ENCODE measurements around the gene CCDC61. TPM values are rescaled to one million over a fixed set of nuclear protein-coding genes. Genes with fewer than 3 reads are reported as not detected.

CCDC61 gene
- polyA plus RNA-seq, 3 donors, result 4.3 to 8.8 (median 6.1) TPM

DNA sequence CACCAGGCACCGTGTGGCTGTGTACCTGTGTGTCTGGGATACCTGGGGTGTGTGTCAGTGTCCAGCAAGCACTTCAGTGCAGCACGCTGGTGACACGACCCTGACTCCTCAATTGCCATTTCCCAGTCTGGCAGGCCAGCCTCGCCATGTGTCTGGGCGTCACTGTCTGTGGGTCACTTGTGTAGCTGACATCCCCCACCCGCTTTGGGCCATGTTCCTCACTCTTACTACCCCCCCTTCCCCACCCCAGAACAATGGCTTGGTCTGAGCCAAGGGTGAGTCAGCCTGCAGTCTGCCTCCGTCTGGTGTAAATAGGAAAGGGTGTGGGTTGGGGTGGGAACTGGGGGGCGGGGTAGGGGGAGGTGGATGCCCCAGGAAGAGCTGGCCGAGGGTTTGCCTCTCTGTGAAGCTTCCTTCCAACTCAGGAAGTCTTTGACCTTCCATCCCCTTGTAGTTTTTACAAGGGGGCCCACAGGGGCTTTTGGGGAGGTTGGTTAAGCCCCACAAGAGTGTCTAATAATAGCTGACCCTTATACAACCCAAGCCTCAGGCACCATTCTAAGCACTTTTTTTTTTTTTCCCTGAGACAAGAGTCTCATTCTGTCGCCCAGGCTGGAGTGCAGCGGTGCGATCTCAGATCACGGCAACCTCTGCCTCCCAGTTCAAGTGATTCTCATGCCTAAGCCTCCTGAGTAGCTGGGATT, 39.2 kb upstream of the CCDC61 start:
- WGBS (ENCODE audit: insufficient coverage), result 63% methylated on average over 6 of the region's 13 CpGs

DNA sequence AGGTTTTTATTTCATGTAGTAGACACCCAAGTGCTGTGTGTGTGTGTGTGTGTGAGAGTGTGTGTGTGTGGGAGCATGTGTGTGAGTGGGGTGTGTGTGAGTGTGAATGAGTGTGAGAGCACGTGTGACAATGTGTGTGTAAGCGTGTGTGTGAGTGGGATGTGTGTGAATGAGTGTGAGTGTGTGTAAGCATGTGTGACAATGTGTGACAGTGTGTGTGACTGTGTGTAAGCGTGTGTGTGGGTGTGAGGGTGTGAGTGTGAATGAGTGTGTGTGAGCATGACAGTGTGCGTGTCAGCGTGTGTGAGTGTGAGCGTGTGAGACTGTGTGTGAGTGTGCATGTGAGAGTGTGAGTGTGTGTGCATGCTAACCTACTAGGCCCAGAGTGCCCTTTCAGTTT, 36.9 kb upstream of the CCDC61 start:
- H3K27me3 Mint-ChIP-seq (ENCODE audit: low read depth in 3 of 3), result peaks cover 23 to 34% (median 23%) of the 10 kb centered on the region in 3 donors
- H3K4me2 ChIP-seq (replicated peaks; ENCODE audit: extremely low read depth, low read length, poor library complexity, severe bottlenecking), result no peak overlapping the region
- H3K9me3 ChIP-seq (replicated peaks in 1 of 2; ENCODE audit: control insufficient read depth in 1 of 2, insufficient read depth in 1 of 2, low read length in 2 of 2), result peaks cover 1 to 2% of the 10 kb centered on the region in 2 donors
- H2AFZ ChIP-seq (ENCODE audit: insufficient read depth, low read depth, low read length, poor library complexity, severe bottlenecking), result no peak overlapping the region
- WGBS (ENCODE audit: insufficient coverage), result 87% methylated on average over 3 of the region's 6 CpGs
- H3K4me3 Mint-ChIP-seq, result peak overlapping the region in 1 of 2 donors; percentile 2
- H3K4me1 ChIP-seq (ENCODE audit: control insufficient read depth in 1 of 2, insufficient read depth in 2 of 2, low read length in 2 of 2), result peaks cover 0 to under 1% of the 10 kb centered on the region in 2 donors
- no peak overlapping the region for H3K27ac ChIP-seq (ENCODE audit: low read depth in 1 of 2, low read length in 2 of 2)
- peaks cover 0 to 3% (median 2%) of the 10 kb centered on the region in 7 donors for H3K9me3 Mint-ChIP-seq
- H3K4me1 Mint-ChIP-seq, result peaks cover under 1% of the 10 kb centered on the region
- H3K27me3 ChIP-seq (ENCODE audit: control insufficient read depth in 2 of 2, insufficient read depth in 2 of 2, low read length in 2 of 2), result peaks cover 0 to 3% of the 10 kb centered on the region in 2 donors
- H3K79me2 ChIP-seq (ENCODE audit: insufficient read depth, low read length), result no peaks in the 10 kb centered on the region
- H3K27ac Mint-ChIP-seq, result no peak overlapping the region
- DNase-seq, result no peak
- TF ChIP-seq, protein P1, sequence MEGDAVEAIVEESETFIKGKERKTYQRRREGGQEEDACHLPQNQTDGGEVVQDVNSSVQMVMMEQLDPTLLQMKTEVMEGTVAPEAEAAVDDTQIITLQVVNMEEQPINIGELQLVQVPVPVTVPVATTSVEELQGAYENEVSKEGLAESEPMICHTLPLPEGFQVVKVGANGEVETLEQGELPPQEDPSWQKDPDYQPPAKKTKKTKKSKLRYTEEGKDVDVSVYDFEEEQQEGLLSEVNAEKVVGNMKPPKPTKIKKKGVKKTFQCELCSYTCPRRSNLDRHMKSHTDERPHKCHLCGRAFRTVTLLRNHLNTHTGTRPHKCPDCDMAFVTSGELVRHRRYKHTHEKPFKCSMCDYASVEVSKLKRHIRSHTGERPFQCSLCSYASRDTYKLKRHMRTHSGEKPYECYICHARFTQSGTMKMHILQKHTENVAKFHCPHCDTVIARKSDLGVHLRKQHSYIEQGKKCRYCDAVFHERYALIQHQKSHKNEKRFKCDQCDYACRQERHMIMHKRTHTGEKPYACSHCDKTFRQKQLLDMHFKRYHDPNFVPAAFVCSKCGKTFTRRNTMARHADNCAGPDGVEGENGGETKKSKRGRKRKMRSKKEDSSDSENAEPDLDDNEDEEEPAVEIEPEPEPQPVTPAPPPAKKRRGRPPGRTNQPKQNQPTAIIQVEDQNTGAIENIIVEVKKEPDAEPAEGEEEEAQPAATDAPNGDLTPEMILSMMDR (IDR thresholded peaks at IDR 0.05), result no peak
- H3K9ac ChIP-seq (ENCODE audit: insufficient read depth, low read length, poor library complexity, severe bottlenecking), result no peak overlapping the region
- no peaks in the 10 kb centered on the region for H3K36me3 ChIP-seq (replicated peaks in 1 of 2; ENCODE audit: control insufficient read depth in 1 of 2, insufficient read depth in 2 of 2, low read length in 2 of 2)
- intact Hi-C loops (cut with micrococcal nuclease), result no loop called here
- H4K20me1 ChIP-seq (ENCODE audit: insufficient read depth, low read length), result no peaks in the 10 kb centered on the region
- no peaks in the 10 kb centered on the region for H3K36me3 Mint-ChIP-seq
- no peak overlapping the region for H3K4me3 ChIP-seq (replicated peaks in 1 of 3; ENCODE audit: low read depth in 2 of 3, low read length in 3 of 3)

More for the DNA sequence above, 39.2 kb upstream of the CCDC61 start:
- Histone ChIP-seq H3K4me1 (ENCODE audit: control insufficient read depth in 1 of 2, insufficient read depth in 2 of 2, low read length in 2 of 2) (peaks cover 8 to 10% of the 10 kb centered on the region in 2 donors), H3K4me3 (replicated peaks in 1 of 3; ENCODE audit: low read depth in 2 of 3, low read length in 3 of 3) (no peak overlapping the region), H4K20me1 (ENCODE audit: insufficient read depth, low read length) (no peaks in the 10 kb centered on the region), H3K9ac (ENCODE audit: insufficient read depth, low read length, poor library complexity, severe bottlenecking) (no peak overlapping the region), H3K9me3 (replicated peaks in 1 of 2; ENCODE audit: control insufficient read depth in 1 of 2, insufficient read depth in 1 of 2, low read length in 2 of 2) (peaks cover 6 to 7% of the 10 kb centered on the region in 2 donors), H3K4me2 (replicated peaks; ENCODE audit: extremely low read depth, low read length, poor library complexity, severe bottlenecking) (no peak overlapping the region), H3K27ac (ENCODE audit: low read depth in 1 of 2, low read length in 2 of 2) (no peak overlapping the region), H3K36me3 (replicated peaks in 1 of 2; ENCODE audit: control insufficient read depth in 1 of 2, insufficient read depth in 2 of 2, low read length in 2 of 2) (no peaks in the 10 kb centered on the region), H2AFZ (ENCODE audit: insufficient read depth, low read depth, low read length, poor library complexity, severe bottlenecking) (no peak overlapping the region), H3K79me2 (ENCODE audit: insufficient read depth, low read length) (no peaks in the 10 kb centered on the region), H3K27me3 (ENCODE audit: control insufficient read depth in 2 of 2, insufficient read depth in 2 of 2, low read length in 2 of 2) (peaks cover 0 to 5% of the 10 kb centered on the region in 2 donors)
- DNase-seq, result no peak
- intact Hi-C loops (cut with micrococcal nuclease), result no loop called here
- peaks cover 4 to 10% (median 5%) of the 10 kb centered on the region in 7 donors for H3K9me3 Mint-ChIP-seq
- peaks cover 26 to 35% (median 27%) of the 10 kb centered on the region in 3 donors for H3K27me3 Mint-ChIP-seq (ENCODE audit: low read depth in 3 of 3)
- no peaks in the 10 kb centered on the region for H3K36me3 Mint-ChIP-seq
- TF ChIP-seq, protein P1 (IDR thresholded peaks at IDR 0.05), result no peak
- peaks cover 5% of the 10 kb centered on the region for H3K4me1 Mint-ChIP-seq
- H3K4me3 Mint-ChIP-seq, result no peak overlapping the region
- no peak overlapping the region for H3K27ac Mint-ChIP-seq
